Right lung (tissue), 5 donors: ENCODE results near the gene ACTR3C. TPM values are rescaled to one million over a fixed set of nuclear protein-coding genes. Genes with fewer than 3 reads are reported as not detected.
A peak's percentile ranks its signal among the peaks of the same experiment; 100 is the strongest.

Experiments
- DNase-seq, 2 donors: peaks; one replicate each; pipeline ENCODE4 v3.0.0-alpha.2; 2013
- polyA plus RNA-seq, 5 donors: library from polyadenylated mRNA; unstranded; fragments of 120-200 nt; gene quantifications; one replicate each; pipeline versions ENCODE4 v1.2.1 to v1.2.3, GENCODE V29; 2013; ENCODE audit warnings: inconsistent platforms in 1 of 5, low replicate concordance in 1 of 5; ENCODE audit not compliant: insufficient read length in 5 of 5, insufficient read depth in 1 of 5

Gene ACTR3C
- polyA plus RNA-seq, 5 donors: 4.0 to 9.4 (median 5.4) TPM

DNA sequence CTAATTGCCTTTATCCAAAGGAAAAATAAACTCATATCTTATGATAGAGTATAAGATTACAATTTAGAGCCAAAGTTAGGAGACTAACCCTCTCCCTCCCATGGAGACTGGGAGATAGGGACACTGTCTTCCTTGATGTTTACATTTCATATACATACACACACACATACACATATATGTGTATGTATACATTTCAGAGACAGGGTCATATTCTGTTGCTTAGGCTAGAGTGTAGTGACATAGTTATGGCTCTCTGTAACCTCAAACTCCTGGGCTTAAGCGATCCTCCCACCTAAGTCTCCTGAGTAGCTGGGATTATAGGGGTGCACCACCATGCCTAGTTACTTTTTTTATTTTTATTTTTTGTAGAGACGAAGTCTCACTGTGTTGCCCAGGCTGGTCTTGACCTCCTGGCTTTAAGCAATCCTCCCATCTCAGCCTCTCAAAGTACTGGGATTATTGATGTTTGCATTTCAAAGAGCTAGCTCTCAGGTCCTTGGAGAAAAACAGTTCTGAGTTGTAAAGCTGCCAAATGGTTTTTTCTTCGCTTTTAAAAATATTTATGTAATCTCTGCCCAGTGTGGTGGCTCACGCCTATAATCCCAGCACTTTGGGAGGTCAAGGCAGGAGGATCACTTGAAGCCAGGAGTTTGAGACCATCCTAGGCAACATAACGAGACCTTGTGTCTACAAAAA lies 37.2 kb upstream of the ACTR3C start:
- DNase-seq: no peak

DNA sequence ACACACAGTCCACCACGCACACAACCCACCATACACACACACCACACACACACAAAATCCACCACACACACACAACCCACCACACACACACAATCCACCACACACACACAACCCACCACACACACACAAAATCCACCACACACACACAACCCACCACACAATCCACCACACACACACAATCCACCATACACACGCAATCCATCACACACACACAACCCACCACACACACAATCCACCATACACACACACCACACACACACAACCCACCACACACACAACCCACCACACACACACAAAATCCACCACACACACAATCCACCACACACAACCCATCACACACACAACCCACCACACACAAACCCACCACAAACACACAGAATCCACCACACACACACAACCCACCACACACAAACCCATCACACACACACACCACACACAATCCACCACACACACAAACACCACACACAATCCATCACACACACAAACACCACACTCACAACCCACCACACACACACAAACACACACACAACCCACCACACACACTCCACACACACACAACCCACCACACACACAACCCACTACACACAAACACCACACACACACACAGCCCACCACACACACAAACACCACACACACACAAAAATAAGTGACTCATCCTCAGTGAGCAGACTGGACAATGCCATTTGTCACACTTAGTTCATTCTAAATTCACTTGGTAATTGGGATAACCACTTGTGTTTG lies 36.4 kb upstream of the ACTR3C start:
- no peak for DNase-seq

GRCh38 chr7:150358988-150359621 lies 35.8 kb upstream of the ACTR3C start:
- DNase-seq: no peak

DNA sequence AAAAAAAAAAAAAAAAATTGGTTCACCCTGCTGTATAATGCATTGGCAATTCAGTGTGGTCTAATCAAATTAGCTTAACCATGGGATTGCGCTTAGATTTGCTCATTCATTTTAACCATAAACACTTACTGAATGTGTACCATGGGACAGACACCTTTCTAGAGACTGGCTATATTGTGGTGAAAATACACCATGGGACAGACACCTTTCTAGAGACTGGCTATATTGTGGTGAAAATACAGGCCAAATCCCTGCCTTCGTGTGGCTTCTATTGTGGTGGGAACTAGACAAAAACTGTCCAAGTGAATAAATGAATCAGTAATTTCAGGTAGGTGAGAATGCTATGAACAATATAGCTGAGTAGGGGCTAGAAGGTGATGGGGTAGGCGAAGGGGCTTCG lies 35.1 kb upstream of the ACTR3C start:
- DNase-seq: no peak

DNA sequence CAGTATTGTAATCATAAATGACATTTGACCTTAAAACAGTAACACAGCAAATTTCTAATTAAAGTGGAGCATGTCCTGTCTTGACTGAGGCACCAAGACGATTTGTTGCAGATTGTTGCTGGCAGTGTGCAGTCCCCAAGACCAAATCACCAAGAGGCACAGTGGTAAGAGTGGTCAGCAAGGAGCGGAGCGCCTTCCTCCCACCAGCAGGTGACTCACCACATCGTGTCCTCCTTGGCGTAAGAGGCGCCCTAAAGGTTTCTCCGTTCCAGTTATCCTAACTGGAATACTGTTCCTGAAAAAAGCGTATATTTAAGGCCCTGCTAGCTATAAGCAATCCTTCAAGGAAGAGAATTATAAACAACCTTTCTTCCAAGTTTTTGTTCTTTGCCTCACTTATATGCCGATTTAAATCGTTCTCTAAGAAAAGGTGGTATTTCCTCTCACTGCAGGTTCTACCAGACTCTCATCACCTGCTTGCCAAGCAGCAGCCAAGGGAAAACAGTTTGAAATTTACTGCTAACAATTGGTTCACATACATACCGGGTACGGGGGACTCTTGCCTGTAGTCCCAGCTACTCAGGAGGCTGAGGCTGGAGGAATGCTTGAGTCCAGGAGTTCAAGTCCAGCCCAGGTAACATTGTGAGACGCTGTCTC lies 34.6 kb upstream of the ACTR3C start:
- no peak for DNase-seq

- DNase-seq: no peak
Measured at GRCh38 chr7:150357270-150357669, 33.9 kb upstream of the ACTR3C start.

DNA sequence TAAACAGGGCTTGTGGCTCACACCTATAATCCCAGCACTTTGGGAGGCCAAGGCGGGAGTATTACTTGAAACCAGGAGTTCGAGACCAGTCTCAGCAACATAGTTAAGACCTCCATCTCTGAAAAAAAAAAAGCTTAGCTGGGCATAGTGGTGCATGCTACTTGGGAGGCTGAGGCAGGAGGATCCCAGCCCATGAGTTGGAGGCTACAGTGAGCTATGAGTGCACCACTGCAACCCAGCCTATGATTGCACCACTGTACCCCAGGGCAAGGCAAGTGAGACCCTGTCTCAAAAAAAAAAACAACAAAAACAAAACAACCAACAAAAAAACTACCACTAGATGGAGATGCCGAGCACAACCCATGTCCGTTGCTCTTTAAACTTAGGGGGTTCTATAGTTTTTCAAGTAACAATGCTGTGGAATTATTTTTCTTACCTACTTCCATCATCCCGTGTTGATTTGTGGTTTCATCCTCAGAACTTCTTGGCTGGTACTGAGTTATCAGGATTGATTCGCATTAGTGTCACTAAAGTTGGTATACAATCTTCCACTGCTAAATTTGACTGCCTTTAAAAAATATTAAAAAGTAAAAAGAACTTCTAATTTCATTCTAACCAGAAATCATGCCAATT lies 33.0 kb upstream of the ACTR3C start:
- DNase-seq: no peak

DNA sequence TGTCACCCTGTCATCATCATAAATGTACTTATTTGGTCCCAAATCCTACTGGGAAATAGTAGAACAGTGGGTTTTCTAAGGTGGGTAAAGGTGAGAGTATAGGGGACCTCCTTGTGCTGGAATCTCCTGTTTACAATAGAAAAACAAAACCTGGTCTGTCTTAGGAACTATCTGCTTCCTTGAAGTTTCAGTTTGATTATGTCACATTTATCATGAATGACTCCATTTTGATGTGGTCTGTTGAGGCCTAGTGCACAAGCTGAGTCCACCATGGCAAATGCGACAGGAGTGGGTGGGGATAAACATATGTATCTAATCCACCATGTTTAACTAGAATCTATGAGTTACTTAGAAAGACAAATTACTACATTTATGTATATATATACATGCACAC lies 32.3 kb upstream of the ACTR3C start:
- DNase-seq: no peak

DNA sequence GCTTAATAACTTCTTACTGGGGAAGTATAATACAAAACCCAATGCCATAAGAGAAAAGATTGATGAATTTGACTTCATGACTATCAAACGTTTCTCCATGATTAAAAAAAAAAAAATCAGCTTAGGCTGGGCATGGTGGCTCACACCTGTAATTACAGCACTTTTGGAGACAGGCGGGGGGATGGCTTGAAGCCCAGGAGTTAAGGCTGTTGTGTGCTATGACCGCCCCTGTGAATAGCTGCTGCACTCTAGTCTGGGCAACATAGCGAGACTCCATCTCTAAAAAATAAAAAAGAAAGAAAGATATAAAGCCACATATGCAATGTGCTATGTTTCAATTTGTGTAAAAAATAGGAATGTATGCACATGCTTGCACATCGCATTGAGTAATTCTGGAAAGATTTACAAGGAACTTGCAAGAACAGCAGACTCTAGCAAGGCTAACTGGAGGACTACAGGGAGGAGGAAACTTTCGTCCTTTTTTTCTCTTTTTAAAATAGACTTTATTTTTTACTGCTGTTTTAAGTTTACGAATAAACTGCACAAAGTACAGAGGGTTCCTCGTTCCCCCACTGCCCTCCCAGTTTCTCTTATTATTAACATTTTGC lies 28.3 kb upstream of the ACTR3C start:
- no peak for DNase-seq

DNA sequence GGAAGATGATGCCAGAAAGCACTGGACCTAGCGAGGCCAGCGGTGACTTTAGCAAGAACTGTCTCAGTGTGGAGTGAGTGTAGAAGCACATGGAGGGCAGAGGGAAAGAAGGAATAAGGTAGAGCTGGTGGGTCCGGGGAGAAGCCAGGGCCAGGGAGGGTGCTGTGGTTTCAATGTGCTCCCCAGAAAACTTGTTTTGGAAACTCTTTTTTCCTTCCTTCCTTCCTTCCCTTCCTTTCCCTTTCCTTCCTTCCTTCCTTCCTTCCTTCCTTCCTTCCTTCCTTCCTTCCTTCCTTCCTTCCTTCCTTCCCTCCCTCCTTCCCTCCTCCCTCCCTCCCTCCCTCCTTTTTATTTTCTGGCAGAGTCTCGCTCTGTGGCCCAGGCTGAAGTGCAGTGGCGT lies 23.6 kb upstream of the ACTR3C start:
- no peak for DNase-seq

DNA sequence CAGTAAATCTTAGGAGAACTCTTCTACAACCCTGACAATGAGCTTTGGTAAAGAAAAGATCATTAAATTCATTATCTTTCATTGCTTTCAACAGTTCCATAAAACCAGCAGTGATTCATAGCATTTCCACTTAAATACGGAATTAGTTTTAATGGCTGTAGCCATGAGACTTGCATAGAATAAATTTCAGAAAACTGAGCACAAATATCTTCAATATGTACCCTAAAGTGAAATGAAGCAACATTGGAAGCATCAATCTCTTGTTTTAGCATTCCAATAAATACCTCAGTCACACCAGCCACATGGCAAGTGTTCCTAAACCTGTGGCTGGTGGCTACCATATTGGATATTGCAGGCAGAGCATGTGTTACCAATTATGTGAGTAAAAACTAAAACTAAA lies 21.7 kb upstream of the ACTR3C start:
- DNase-seq: no peak

DNA sequence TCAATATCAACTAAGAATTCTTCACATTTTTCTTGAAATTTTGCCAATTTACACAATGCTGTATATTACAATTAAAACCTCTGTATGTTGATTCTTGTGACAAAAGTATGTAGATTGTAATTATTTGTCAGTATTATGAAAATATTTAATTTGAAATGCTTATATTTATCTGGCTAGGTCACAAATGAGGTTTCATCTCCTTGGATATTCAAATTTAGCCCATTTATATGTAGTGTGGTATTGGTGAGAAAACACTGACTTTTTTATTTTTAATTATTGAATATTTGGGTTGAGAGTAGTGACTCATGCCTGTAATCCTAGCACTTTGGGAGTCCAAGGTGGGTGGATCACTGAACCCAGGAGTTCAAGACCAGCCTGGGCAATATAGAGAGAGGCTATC lies 21.0 kb upstream of the ACTR3C start:
- no peak for DNase-seq

GRCh38 chr7:150343225-150343624 lies 19.9 kb upstream of the ACTR3C start:
- no peak for DNase-seq

DNA sequence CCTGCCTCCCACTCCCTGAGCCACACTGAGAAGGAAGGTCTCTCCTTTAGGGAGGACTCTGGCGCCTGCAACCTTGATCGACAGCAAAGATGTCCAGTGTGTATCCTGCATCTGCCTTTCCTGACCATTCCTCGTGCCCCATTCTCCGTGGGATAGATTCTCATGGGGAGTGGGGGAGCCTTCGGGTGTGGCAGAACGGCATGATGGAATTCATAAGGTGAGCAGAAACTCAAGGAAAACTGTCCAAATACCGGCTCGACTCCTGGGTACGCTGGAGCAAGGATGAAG lies 18.7 kb upstream of the ACTR3C start:
- DNase-seq: no peak

- DNase-seq: peak; percentile 83 to 89
Measured at GRCh38 chr7:150341263-150342120, 18.1 kb upstream of the ACTR3C start, which contains the start of gene RARRES2. Gene RARRES2 (minus strand): TSS chr7:150341629. CDS start chr7:150340609, 1,020 bp downstream.

DNA sequence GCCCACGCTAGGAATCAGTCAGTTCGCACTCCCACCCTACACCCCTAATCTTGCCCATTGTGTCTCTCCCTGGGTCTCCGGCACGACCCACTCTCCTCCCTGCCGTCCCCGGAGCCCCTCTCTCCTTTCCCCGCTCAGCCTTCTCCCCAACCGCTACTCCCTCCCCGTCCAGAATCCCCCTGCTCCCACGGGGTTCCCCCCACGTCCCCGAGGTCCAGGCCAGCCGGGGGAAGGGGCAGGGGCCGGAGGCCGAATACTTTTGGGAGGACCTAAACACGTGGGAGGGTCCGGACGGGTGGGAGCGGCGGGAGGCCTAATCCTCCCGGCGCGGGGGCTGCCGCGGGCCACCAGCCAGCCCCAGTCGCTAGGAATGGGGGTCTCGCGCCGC lies 17.5 kb upstream of the ACTR3C start:
- no peak for DNase-seq

GRCh38 chr7:150340024-150340749 lies 16.8 kb upstream of the ACTR3C start:
- peak; percentile 27 to 43 for DNase-seq

DNA sequence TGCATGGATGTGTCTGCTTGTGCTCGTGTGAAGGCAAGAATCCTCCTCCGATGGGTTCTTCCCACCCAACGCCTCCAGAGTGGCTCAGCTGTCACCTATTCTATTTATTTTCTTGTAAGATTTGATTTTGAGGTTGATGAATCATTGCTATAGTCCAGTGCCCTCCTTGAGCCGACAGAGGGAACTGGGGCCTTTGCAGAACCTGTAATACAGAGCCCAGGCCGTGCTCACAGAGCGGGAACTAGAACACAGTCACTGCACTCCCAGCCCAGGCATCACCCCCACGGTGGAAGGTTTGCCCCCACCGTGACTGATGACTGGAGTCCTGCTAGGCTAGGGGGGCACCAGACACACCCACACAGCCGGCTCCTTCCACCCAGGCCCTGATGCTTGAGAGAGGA lies 16.1 kb upstream of the ACTR3C start:
- no peak for DNase-seq

- no peak for DNase-seq
Measured at GRCh38 chr7:150338166-150338829, 15.0 kb upstream of the ACTR3C start.
